GM23338 (cell line): Measurements from ENCODE around the gene GNAO1.

Experiments used
- CREB1 ChIP-seq: fragments of 250-450 bp; sonication (Bioruptor Pico); IDR thresholded peaks from 2 replicates; pipeline ENCODE4 v1.5.0; 2020; ENCODE audit warnings: low read depth, mild to moderate bottlenecking, moderate library complexity
- EZH2 ChIP-seq: fragments of 200-600 bp; sonication (generic); IDR thresholded peaks from one replicate; pipeline ENCODE4 v1.8.0; 2017; ENCODE audit warnings: antibody characterized with exemption, mild to moderate bottlenecking, low read depth; ENCODE audit not compliant: unreplicated experiment
- EZH2phosphoT487 ChIP-seq: fragments of 200-600 bp; sonication (generic); IDR thresholded peaks from one replicate; pipeline ENCODE4 v1.8.1; 2018; ENCODE audit warnings: antibody characterized with exemption; ENCODE audit not compliant: unreplicated experiment
- JUNB ChIP-seq: IDR thresholded peaks from one replicate; pipeline ENCODE4 v1.6.1; 2016; ENCODE audit warnings: antibody characterized with exemption; ENCODE audit not compliant: unreplicated experiment
- POLR2AphosphoS5 ChIP-seq: IDR thresholded peaks from 2 replicates; pipeline ENCODE4 v1.6.1; 2016; ENCODE audit warnings: antibody characterized with exemption, low read depth
- STAT1 ChIP-seq: IDR thresholded peaks from one replicate; pipeline ENCODE4 v1.6.1; 2016; ENCODE audit warnings: antibody characterized with exemption; ENCODE audit not compliant: unreplicated experiment
- TF ChIP-seq, protein P1 (sequence below), 2 experiments: fragments of 200-600 bp in 1 of 2; sonication (generic) in 1 of 2; conservative IDR thresholded peaks; 2 replicates each; pipeline versions ENCODE4 v1.5.1 to v1.6.1; 2016 to 2017; ENCODE audit warnings: antibody characterized with exemption in 2 of 2, low read depth in 2 of 2, mild to moderate bottlenecking in 2 of 2, moderate library complexity in 1 of 2
- TF ChIP-seq, protein P2 (sequence below): IDR thresholded peaks from one replicate; pipeline ENCODE4 v1.6.1; 2018; ENCODE audit warnings: antibody characterized with exemption; ENCODE audit not compliant: unreplicated experiment

DNA sequence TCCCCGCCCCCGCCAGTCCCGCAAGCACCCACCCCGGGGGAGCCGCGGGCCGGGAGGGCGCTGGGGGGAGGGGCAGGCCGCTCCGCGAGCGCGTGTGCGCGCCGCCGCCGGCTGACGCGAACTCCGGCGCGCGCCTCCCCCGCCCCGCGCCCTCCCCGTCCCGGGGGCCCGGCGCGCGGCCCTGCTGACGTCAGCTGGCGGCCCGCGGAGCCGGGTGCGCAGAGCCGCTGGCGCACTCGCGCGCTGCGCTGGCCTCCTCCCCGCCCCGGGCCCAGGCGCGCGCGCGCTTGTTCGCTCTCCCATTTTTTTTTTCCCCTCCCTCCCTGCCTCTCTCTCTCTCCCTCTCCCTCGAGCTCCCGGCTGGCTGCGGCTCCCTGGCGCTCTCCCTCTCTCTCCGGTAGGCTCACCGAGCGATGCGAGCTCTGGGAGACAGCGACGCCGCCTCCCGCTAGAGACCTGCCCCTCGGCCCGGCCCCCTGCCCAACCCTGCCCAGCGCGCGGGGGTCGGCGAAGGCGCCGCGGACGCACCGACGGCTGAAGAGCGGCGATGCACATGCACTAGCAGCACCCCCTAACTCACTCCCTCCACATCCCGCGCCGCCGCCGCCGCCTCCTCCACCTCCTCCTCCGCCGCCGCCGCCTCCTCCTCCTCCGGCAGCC lies at the start of gene GNAO1:
- TF ChIP-seq, protein P1, sequence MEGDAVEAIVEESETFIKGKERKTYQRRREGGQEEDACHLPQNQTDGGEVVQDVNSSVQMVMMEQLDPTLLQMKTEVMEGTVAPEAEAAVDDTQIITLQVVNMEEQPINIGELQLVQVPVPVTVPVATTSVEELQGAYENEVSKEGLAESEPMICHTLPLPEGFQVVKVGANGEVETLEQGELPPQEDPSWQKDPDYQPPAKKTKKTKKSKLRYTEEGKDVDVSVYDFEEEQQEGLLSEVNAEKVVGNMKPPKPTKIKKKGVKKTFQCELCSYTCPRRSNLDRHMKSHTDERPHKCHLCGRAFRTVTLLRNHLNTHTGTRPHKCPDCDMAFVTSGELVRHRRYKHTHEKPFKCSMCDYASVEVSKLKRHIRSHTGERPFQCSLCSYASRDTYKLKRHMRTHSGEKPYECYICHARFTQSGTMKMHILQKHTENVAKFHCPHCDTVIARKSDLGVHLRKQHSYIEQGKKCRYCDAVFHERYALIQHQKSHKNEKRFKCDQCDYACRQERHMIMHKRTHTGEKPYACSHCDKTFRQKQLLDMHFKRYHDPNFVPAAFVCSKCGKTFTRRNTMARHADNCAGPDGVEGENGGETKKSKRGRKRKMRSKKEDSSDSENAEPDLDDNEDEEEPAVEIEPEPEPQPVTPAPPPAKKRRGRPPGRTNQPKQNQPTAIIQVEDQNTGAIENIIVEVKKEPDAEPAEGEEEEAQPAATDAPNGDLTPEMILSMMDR (conservative IDR thresholded peaks at IDR 0.05; ENCODE audit: low read depth in 2 of 2) = no peak
- TF ChIP-seq EZH2 (no peak), STAT1 (no peak), POLR2AphosphoS5 (peak; percentile 46), EZH2phosphoT487 (no peak), JUNB (no peak), CREB1 (0 out of 2 replicates have a peak, but pooled peaks have one; percentile 12)
- TF ChIP-seq, protein P2, sequence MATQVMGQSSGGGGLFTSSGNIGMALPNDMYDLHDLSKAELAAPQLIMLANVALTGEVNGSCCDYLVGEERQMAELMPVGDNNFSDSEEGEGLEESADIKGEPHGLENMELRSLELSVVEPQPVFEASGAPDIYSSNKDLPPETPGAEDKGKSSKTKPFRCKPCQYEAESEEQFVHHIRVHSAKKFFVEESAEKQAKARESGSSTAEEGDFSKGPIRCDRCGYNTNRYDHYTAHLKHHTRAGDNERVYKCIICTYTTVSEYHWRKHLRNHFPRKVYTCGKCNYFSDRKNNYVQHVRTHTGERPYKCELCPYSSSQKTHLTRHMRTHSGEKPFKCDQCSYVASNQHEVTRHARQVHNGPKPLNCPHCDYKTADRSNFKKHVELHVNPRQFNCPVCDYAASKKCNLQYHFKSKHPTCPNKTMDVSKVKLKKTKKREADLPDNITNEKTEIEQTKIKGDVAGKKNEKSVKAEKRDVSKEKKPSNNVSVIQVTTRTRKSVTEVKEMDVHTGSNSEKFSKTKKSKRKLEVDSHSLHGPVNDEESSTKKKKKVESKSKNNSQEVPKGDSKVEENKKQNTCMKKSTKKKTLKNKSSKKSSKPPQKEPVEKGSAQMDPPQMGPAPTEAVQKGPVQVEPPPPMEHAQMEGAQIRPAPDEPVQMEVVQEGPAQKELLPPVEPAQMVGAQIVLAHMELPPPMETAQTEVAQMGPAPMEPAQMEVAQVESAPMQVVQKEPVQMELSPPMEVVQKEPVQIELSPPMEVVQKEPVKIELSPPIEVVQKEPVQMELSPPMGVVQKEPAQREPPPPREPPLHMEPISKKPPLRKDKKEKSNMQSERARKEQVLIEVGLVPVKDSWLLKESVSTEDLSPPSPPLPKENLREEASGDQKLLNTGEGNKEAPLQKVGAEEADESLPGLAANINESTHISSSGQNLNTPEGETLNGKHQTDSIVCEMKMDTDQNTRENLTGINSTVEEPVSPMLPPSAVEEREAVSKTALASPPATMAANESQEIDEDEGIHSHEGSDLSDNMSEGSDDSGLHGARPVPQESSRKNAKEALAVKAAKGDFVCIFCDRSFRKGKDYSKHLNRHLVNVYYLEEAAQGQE = peak; percentile 27
